ENCODE data around the gene PCDH10. TPM values are rescaled to one million over a fixed set of nuclear protein-coding genes. Genes with fewer than 3 reads are reported as not detected.

The PCDH10 gene
- total and polyA plus RNA-seq, 9 donors = 0.23 to 6.4 (median 1.7) TPM

GRCh38 chr4:133146574-133147241 is 2.4 kb upstream of the PCDH10 start:
- DNase-seq = peak in 3 of 5 donors; percentile 43 to 56 (median 45)
- H3K4me3 ChIP-seq = peak overlapping the region; percentile 40
- H3K27ac ChIP-seq = no peak overlapping the region
- no peaks in the 10 kb centered on the region for H3K36me3 ChIP-seq
- no peaks in the 10 kb centered on the region for H3K4me1 ChIP-seq (ENCODE audit: insufficient read depth)
- intact Hi-C loops (cut with DNase I) = no loop called here
- H3K27me3 ChIP-seq = no peaks in the 10 kb centered on the region
- no peaks in the 10 kb centered on the region for H3K9me3 ChIP-seq
- TF ChIP-seq POLR2A (IDR thresholded peaks at IDR 0.05) (no peak), EP300 (IDR thresholded peaks at IDR 0.05) (no peak), CTCF (IDR thresholded peaks at IDR 0.05) (peak; percentile 20 to 39 (median 33))
- 0 to 1% (median 1%) methylated on average over 29 of the region's 29 CpGs for WGBS, 3 donors

GRCh38 chr4:133147286-133147821 is 1.7 kb upstream of the PCDH10 start:
- Histone ChIP-seq H3K4me3 (peak overlapping the region; percentile 40), H3K9me3 (no peaks in the 10 kb centered on the region), H3K27me3 (no peaks in the 10 kb centered on the region), H3K27ac (no peak overlapping the region), H3K36me3 (no peaks in the 10 kb centered on the region), H3K4me1 (ENCODE audit: insufficient read depth) (no peaks in the 10 kb centered on the region)
- intact Hi-C loops (cut with DNase I) = no loop called here
- TF ChIP-seq POLR2A (IDR thresholded peaks at IDR 0.05) = no peak
- TF ChIP-seq CTCF (IDR thresholded peaks at IDR 0.05) = no peak
- no peak for TF ChIP-seq EP300 (IDR thresholded peaks at IDR 0.05)
- DNase-seq = peak in 1 of 5 donors; percentile 22
- 0 to 2% (median 1%) methylated on average over 23 of the region's 23 CpGs for WGBS, 3 donors

- H3K4me1 ChIP-seq (ENCODE audit: insufficient read depth) = no peaks in the 10 kb centered on the region
- WGBS, 3 donors = 1% methylated on average over 53 to 54 of the region's 54 CpGs
- DNase-seq = peak in 1 of 5 donors; percentile 42
- no peak for TF ChIP-seq EP300 (IDR thresholded peaks at IDR 0.05)
- no peak for TF ChIP-seq CTCF (IDR thresholded peaks at IDR 0.05)
- no peak for TF ChIP-seq POLR2A (IDR thresholded peaks at IDR 0.05)
- H3K27ac ChIP-seq = peak overlapping the region in 1 of 2 donors; percentile 2
- intact Hi-C loops (cut with DNase I) = no loop called here
- H3K36me3 ChIP-seq = no peaks in the 10 kb centered on the region
- H3K27me3 ChIP-seq = no peaks in the 10 kb centered on the region
- H3K9me3 ChIP-seq = no peaks in the 10 kb centered on the region
- H3K4me3 ChIP-seq = peak overlapping the region; percentile 40
Observed at GRCh38 chr4:133147921-133148689, 989 bp upstream of the PCDH10 start.

- DNase-seq = no peak
- H3K27me3 ChIP-seq = no peaks in the 10 kb centered on the region
- H3K4me3 ChIP-seq = peak overlapping the region; percentile 40
- H3K27ac ChIP-seq = no peak overlapping the region
- intact Hi-C loops (cut with DNase I) = no loop called here
- WGBS, 3 donors = 0 to 1% (median 0%) methylated on average over 8 of the region's 8 CpGs
- no peaks in the 10 kb centered on the region for H3K4me1 ChIP-seq (ENCODE audit: insufficient read depth)
- no peaks in the 10 kb centered on the region for H3K9me3 ChIP-seq
- no peaks in the 10 kb centered on the region for H3K36me3 ChIP-seq
- TF ChIP-seq CTCF (IDR thresholded peaks at IDR 0.05) (no peak), EP300 (IDR thresholded peaks at IDR 0.05) (no peak), POLR2A (IDR thresholded peaks at IDR 0.05) (no peak)
Observed at GRCh38 chr4:133149364-133149695, 236 bp downstream of the PCDH10 start.
